Prostate gland (tissue), 2 donors: ENCODE data around the gene MBNL1.

ENCODE experiments used
- POLR2A ChIP-seq: fragments of 450-650 bp; IDR thresholded peaks from one replicate; pipeline ENCODE4 v1.6.1; 2016; ENCODE audit warnings: antibody characterized with exemption, mild to moderate bottlenecking
- POLR2AphosphoS5 ChIP-seq: sonication (generic); formaldehyde crosslinking; IDR thresholded peaks from one replicate; pipeline ENCODE4 v1.6.1; 2017; ENCODE audit warnings: antibody characterized with exemption
- TF ChIP-seq, protein P1 (sequence below), 4 experiments: fragments of 200-600 bp in 2 of 4; fragments of 450-650 bp in 2 of 4; sonication (generic) in 2 of 4; IDR thresholded peaks; 1 replicate in 3 of 4; 2 replicates in 1 of 4; pipeline ENCODE4 v1.5.1; 2016 to 2019; ENCODE audit warnings: antibody characterized with exemption in 4 of 4, mild to moderate bottlenecking in 2 of 4, moderate library complexity in 2 of 4

GRCh38 chr3:152313914-152314313, 45.2 kb downstream of the MBNL1 start:
- TF ChIP-seq POLR2A (no peak), POLR2AphosphoS5 (no peak)
- TF ChIP-seq, protein P1, sequence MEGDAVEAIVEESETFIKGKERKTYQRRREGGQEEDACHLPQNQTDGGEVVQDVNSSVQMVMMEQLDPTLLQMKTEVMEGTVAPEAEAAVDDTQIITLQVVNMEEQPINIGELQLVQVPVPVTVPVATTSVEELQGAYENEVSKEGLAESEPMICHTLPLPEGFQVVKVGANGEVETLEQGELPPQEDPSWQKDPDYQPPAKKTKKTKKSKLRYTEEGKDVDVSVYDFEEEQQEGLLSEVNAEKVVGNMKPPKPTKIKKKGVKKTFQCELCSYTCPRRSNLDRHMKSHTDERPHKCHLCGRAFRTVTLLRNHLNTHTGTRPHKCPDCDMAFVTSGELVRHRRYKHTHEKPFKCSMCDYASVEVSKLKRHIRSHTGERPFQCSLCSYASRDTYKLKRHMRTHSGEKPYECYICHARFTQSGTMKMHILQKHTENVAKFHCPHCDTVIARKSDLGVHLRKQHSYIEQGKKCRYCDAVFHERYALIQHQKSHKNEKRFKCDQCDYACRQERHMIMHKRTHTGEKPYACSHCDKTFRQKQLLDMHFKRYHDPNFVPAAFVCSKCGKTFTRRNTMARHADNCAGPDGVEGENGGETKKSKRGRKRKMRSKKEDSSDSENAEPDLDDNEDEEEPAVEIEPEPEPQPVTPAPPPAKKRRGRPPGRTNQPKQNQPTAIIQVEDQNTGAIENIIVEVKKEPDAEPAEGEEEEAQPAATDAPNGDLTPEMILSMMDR (IDR thresholded peaks at IDR 0.05), result no peak
